ENCODE data around the gene LRR1. TPM values are rescaled to one million over a fixed set of nuclear protein-coding genes. Genes with fewer than 3 reads are reported as not detected.
A peak's percentile ranks its signal among the peaks of the same experiment; 100 is the strongest.

The LRR1 gene, protein sequence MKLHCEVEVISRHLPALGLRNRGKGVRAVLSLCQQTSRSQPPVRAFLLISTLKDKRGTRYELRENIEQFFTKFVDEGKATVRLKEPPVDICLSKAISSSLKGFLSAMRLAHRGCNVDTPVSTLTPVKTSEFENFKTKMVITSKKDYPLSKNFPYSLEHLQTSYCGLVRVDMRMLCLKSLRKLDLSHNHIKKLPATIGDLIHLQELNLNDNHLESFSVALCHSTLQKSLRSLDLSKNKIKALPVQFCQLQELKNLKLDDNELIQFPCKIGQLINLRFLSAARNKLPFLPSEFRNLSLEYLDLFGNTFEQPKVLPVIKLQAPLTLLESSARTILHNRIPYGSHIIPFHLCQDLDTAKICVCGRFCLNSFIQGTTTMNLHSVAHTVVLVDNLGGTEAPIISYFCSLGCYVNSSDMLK
- 10 to 100 TPM; 51.8 to 52.0 TPM for total RNA-seq

- CTCF ChIA-PET: interaction anchor here (1.4 to 2.7 kb wide), 4 partner anchors 12 to 264 kb away, joined by 5 to 18 read pairs (median 10); partner anchors contain the start of genes DNAAF2, MGAT2, RPL36AL and RPS29
- POLR2A ChIA-PET: interaction anchor here (0.9 to 2.9 kb wide), 13 partner anchors 13 to 170 kb away, joined by 3 to 44 read pairs (median 4); partner anchors contain the start of genes KLHDC2, MGAT2, RPL36AL and RPS29
- peak within 1 kb of the TSS; percentile 97 for H3K27ac Mint-ChIP-seq
- H3K4me3 Mint-ChIP-seq: peak within 1 kb of the TSS; percentile 96
- peaks cover 18% of the 10 kb centered on the region for H3K4me1 Mint-ChIP-seq (ENCODE audit: low read depth)
- DNase-seq: peak; percentile 90
- H3K36me3 Mint-ChIP-seq: peaks cover 21% of the 10 kb centered on the region
- no peaks in the 10 kb centered on the region for H3K27me3 Mint-ChIP-seq
- intact Hi-C loops (cut with micrococcal nuclease): loop anchor here (1.0 kb wide), 3 partner anchors 12 to 36 kb away; partner anchors contain the start of genes MGAT2, RPL36AL and RPS29
- no peaks in the 10 kb centered on the region for H3K9me3 Mint-ChIP-seq
These were observed at the start of gene LRR1 for GRCh38 chr14:49598485-49599300. TSS of gene LRR1 (plus strand) at chr14:49598940. CDS start at chr14:49599021, 81 bp downstream.

DNA sequence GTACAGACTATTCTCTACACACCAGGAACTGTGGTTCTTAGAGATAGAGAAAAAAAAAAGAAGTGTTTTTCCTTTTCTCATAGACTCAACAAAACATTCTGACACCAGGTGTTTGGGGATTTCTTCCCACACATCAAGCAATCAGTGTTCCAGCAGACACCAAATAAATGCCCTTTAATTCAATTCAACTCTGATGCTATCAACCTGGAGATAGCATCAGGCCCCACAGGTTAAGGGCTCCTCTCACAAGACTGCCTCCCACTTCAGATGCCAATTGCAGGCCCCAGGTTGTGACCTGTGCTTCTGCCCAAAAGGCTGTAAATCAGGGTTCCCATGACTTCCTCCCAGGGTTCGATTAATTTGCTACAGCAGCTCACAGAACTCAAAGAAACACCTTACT lies 49.3 kb upstream of the LRR1 start:
- POLR2A ChIA-PET: no interaction called here
- Mint-ChIP-seq H3K4me1 (ENCODE audit: low read depth) (no peaks in the 10 kb centered on the region), H3K9me3 (no peaks in the 10 kb centered on the region), H3K27me3 (no peaks in the 10 kb centered on the region), H3K36me3 (no peaks in the 10 kb centered on the region), H3K4me3 (no peak overlapping the region), H3K27ac (no peak overlapping the region)
- intact Hi-C loops (cut with micrococcal nuclease): no loop called here
- DNase-seq: no peak
- CTCF ChIA-PET: interaction anchor here (0.5 to 2.2 kb wide), 2 partner anchors 19 to 88 kb away, joined by 4 to 13 read pairs; no protein-coding TSS in a partner anchor

- CTCF ChIA-PET: interaction anchor here (0.5 to 2.2 kb wide), 2 partner anchors 19 to 89 kb away, joined by 4 to 13 read pairs; no protein-coding TSS in a partner anchor
- Mint-ChIP-seq H3K4me1 (ENCODE audit: low read depth) (no peaks in the 10 kb centered on the region), H3K4me3 (no peak overlapping the region), H3K27me3 (no peaks in the 10 kb centered on the region), H3K27ac (no peak overlapping the region), H3K9me3 (no peaks in the 10 kb centered on the region), H3K36me3 (no peaks in the 10 kb centered on the region)
- DNase-seq: no peak
- POLR2A ChIA-PET: no interaction called here
- intact Hi-C loops (cut with micrococcal nuclease): no loop called here
These were observed 48.9 kb upstream of the LRR1 start for GRCh38 chr14:49549881-49550280.

GRCh38 chr14:49550286-49551184 lies 48.2 kb upstream of the LRR1 start:
- Mint-ChIP-seq H3K4me1 (ENCODE audit: low read depth) (no peaks in the 10 kb centered on the region), H3K27me3 (no peaks in the 10 kb centered on the region), H3K9me3 (no peaks in the 10 kb centered on the region), H3K36me3 (no peaks in the 10 kb centered on the region), H3K4me3 (no peak overlapping the region), H3K27ac (no peak overlapping the region)
- ChIA-PET CTCF (interaction anchor here (0.5 to 2.2 kb wide), 2 partner anchors 18 to 89 kb away, joined by 4 to 13 read pairs; no protein-coding TSS in a partner anchor), POLR2A (no interaction called here)
- no peak for DNase-seq
- intact Hi-C loops (cut with micrococcal nuclease): no loop called here

DNA sequence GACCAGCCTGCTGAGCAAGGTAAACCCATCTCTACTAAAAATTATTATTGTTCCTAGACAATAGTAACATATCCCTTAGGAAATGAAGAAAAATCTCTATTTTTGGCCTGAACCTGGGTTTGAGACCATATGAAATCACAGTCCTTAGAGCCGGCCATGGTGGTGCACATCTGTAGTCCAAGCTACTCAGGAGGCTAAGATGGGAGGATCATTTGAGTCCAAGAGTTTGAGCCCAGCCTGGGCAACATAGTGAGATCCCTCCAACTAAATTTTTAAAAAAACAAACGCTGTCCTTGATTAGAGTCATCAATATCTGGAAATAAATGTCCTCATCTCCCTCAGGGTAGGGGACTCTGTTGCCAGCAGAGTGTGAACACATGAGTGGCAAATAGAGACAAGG lies 47.2 kb upstream of the LRR1 start:
- DNase-seq: no peak
- H3K36me3 Mint-ChIP-seq: no peaks in the 10 kb centered on the region
- ChIA-PET POLR2A (no interaction called here), CTCF (interaction anchor here (2.2 kb wide), 1 partner anchor 90 kb away, joined by 13 read pairs; no protein-coding TSS in a partner anchor)
- H3K27ac Mint-ChIP-seq: no peak overlapping the region
- no peaks in the 10 kb centered on the region for H3K9me3 Mint-ChIP-seq
- no peaks in the 10 kb centered on the region for H3K4me1 Mint-ChIP-seq (ENCODE audit: low read depth)
- intact Hi-C loops (cut with micrococcal nuclease): no loop called here
- no peak overlapping the region for H3K4me3 Mint-ChIP-seq
- H3K27me3 Mint-ChIP-seq: no peaks in the 10 kb centered on the region

DNA sequence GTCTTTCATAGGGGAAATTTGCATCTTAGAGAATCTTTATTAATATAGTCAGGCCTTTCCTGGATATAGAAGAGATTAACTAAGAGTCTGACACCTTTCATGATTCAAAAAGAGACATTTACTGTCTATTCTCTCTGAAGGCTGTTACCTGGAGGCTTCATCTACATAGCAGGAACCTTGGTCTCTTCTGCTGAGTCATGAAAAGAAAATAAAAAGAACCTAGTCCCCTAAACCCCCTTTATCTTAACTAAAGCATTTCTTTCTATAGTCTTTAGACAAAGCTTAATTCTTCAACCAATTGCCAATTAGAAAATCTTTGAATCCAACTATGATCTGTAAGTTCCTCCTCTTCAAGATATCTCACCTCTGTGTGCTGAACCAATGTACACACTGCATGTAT lies 45.6 kb upstream of the LRR1 start:
- no peak overlapping the region for H3K4me3 Mint-ChIP-seq
- POLR2A ChIA-PET: no interaction called here

GRCh38 chr14:49553892-49554291 lies 44.8 kb upstream of the LRR1 start:
- no peak overlapping the region for H3K27ac Mint-ChIP-seq
- POLR2A ChIA-PET: no interaction called here
- no peak overlapping the region for H3K4me3 Mint-ChIP-seq
- no peaks in the 10 kb centered on the region for H3K36me3 Mint-ChIP-seq
- no peaks in the 10 kb centered on the region for H3K9me3 Mint-ChIP-seq
- intact Hi-C loops (cut with micrococcal nuclease): no loop called here
- H3K27me3 Mint-ChIP-seq: no peaks in the 10 kb centered on the region
- CTCF ChIA-PET: no interaction called here
- no peak for DNase-seq
- no peaks in the 10 kb centered on the region for H3K4me1 Mint-ChIP-seq (ENCODE audit: low read depth)

More for the DNA sequence above, 45.6 kb upstream of the LRR1 start:
- Mint-ChIP-seq H3K27ac (no peak overlapping the region), H3K9me3 (no peaks in the 10 kb centered on the region), H3K36me3 (no peaks in the 10 kb centered on the region), H3K4me1 (ENCODE audit: low read depth) (no peaks in the 10 kb centered on the region), H3K27me3 (no peaks in the 10 kb centered on the region)
- intact Hi-C loops (cut with micrococcal nuclease): no loop called here
- no peak for DNase-seq
- CTCF ChIA-PET: no interaction called here

- peaks cover 2% of the 10 kb centered on the region for H3K27me3 Mint-ChIP-seq
- ChIA-PET POLR2A (no interaction called here), CTCF (no interaction called here)
- intact Hi-C loops (cut with micrococcal nuclease): no loop called here
- no peak overlapping the region for H3K27ac Mint-ChIP-seq
- peaks cover 4% of the 10 kb centered on the region for H3K36me3 Mint-ChIP-seq
- H3K4me3 Mint-ChIP-seq: no peak overlapping the region
- no peaks in the 10 kb centered on the region for H3K4me1 Mint-ChIP-seq (ENCODE audit: low read depth)
- DNase-seq: no peak
- no peaks in the 10 kb centered on the region for H3K9me3 Mint-ChIP-seq
These were observed 38.6 kb upstream of the LRR1 start for GRCh38 chr14:49559979-49560768.

- H3K36me3 Mint-ChIP-seq: peaks cover 13% of the 10 kb centered on the region
- H3K9me3 Mint-ChIP-seq: peaks cover 4% of the 10 kb centered on the region
- no peak for DNase-seq
- H3K27ac Mint-ChIP-seq: no peak overlapping the region
- H3K4me1 Mint-ChIP-seq (ENCODE audit: low read depth): no peaks in the 10 kb centered on the region
- no peak overlapping the region for H3K4me3 Mint-ChIP-seq
- CTCF ChIA-PET: no interaction called here
- H3K27me3 Mint-ChIP-seq: no peaks in the 10 kb centered on the region
- intact Hi-C loops (cut with micrococcal nuclease): no loop called here
- POLR2A ChIA-PET: no interaction called here
These were observed 32.0 kb upstream of the LRR1 start for GRCh38 chr14:49566714-49567113.

GRCh38 chr14:49569281-49569680 lies 29.5 kb upstream of the LRR1 start:
- H3K4me1 Mint-ChIP-seq (ENCODE audit: low read depth): peaks cover 5% of the 10 kb centered on the region

GRCh38 chr14:49574038-49574437 lies 24.7 kb upstream of the LRR1 start:
- Mint-ChIP-seq H3K36me3 (peaks cover 48% of the 10 kb centered on the region), H3K4me1 (ENCODE audit: low read depth) (peaks cover 36% of the 10 kb centered on the region), H3K4me3 (no peak overlapping the region), H3K9me3 (peaks cover 9% of the 10 kb centered on the region), H3K27ac (no peak overlapping the region), H3K27me3 (no peaks in the 10 kb centered on the region)
- ChIA-PET POLR2A (interaction anchor here (0.6 kb wide), 1 partner anchor 11 kb away, joined by 3 read pairs; no protein-coding TSS in a partner anchor), CTCF (no interaction called here)
- DNase-seq: no peak
- intact Hi-C loops (cut with micrococcal nuclease): no loop called here

More at GRCh38 chr14:49569281-49569680, 29.5 kb upstream of the LRR1 start:
- peaks cover 9% of the 10 kb centered on the region for H3K9me3 Mint-ChIP-seq
- no peak overlapping the region for H3K4me3 Mint-ChIP-seq
- DNase-seq: no peak
- peaks cover 27% of the 10 kb centered on the region for H3K36me3 Mint-ChIP-seq
- H3K27ac Mint-ChIP-seq: no peak overlapping the region
- CTCF ChIA-PET: no interaction called here
- H3K27me3 Mint-ChIP-seq: no peaks in the 10 kb centered on the region
- intact Hi-C loops (cut with micrococcal nuclease): no loop called here
- POLR2A ChIA-PET: no interaction called here
